Endodermal cell (in vitro differentiated cells): ENCODE measurements around the gene RALGAPA1. TPM values are rescaled to one million over a fixed set of nuclear protein-coding genes. Genes with fewer than 3 reads are reported as not detected.

Experiments used
- DNase-seq: peaks from one replicate; pipeline ENCODE4 v3.0.0-alpha.2; 2017
- H3K27ac ChIP-seq: 2 replicates; pipeline ENCODE4 v1.5.1; 2013; ENCODE audit warnings: mild to moderate bottlenecking, low read depth, low read length, moderate library complexity
- H3K27me3 ChIP-seq: 2 replicates; pipeline ENCODE4 v1.6.1; 2013; ENCODE audit warnings: mild to moderate bottlenecking, low read length, moderate library complexity; ENCODE audit not compliant: insufficient read depth, control insufficient read depth, poor library complexity, severe bottlenecking
- H3K36me3 ChIP-seq: 2 replicates; pipeline ENCODE4 v1.7.0; 2013; ENCODE audit warnings: mild to moderate bottlenecking, low read length, moderate library complexity; ENCODE audit not compliant: control insufficient read depth, insufficient read depth
- H3K4me1 ChIP-seq: one replicate; pipeline ENCODE4 v1.7.0; 2013; ENCODE audit warnings: low read length; ENCODE audit not compliant: control insufficient read depth, insufficient read depth
- H3K4me3 ChIP-seq: 2 replicates; pipeline ENCODE4 v1.5.1; 2013; ENCODE audit warnings: mild to moderate bottlenecking, low read length, moderate library complexity
- H3K9ac ChIP-seq: 2 replicates; pipeline ENCODE4 v1.6.1; 2013; ENCODE audit warnings: mild to moderate bottlenecking, low read length, moderate library complexity; ENCODE audit not compliant: poor library complexity, severe bottlenecking; ENCODE audit errors: extremely low read depth
- H3K9me3 ChIP-seq: 2 replicates; pipeline ENCODE4 v1.6.1; 2013; ENCODE audit warnings: mild to moderate bottlenecking, low read length, moderate library complexity; ENCODE audit not compliant: control insufficient read depth
- H3K27ac Mint-ChIP-seq: 2 replicates; pipeline ENCODE4 v1.8.0; 2020; ENCODE audit warnings: mixed read lengths
- H3K27me3 Mint-ChIP-seq: 2 replicates; pipeline ENCODE4 v1.8.0; 2021; ENCODE audit warnings: mild to moderate bottlenecking, mixed read lengths; ENCODE audit not compliant: insufficient read depth
- H3K36me3 Mint-ChIP-seq: 2 replicates; pipeline ENCODE4 v1.8.0; 2020; ENCODE audit warnings: low read depth, mixed read lengths
- H3K4me1 Mint-ChIP-seq: 2 replicates; pipeline ENCODE4 v1.8.0; 2020; ENCODE audit warnings: mixed read lengths
- H3K4me3 Mint-ChIP-seq: 2 replicates; pipeline ENCODE4 v1.8.0; 2020; ENCODE audit warnings: mild to moderate bottlenecking, moderate library complexity, mixed read lengths
- H3K9me3 Mint-ChIP-seq: 2 replicates; pipeline ENCODE4 v1.8.0; 2020; ENCODE audit warnings: mild to moderate bottlenecking, mixed read lengths
- WGBS, 2 experiments: methylation state at CpG; one replicate each; pipeline versions ENCODE4 v1.1.5 to v1.1.7; 2013; ENCODE audit warnings: missing lambda C conversion rate in 2 of 2, mixed read lengths in 1 of 2; ENCODE audit not compliant: insufficient coverage in 1 of 2, insufficient read length in 1 of 2; 5-methylcytosine and 5-hydroxymethylcytosine counted together
- total RNA-seq, 2 donors: library from RNA; stranded (reverse); fragmentation: NEBNext Ultra II Directional in 1 of 2; extraction: Animal tissue kit (Norgen Biotek cat#: 25700) in 1 of 2; gene quantifications; 2 replicates in 1 of 2; 3 replicates in 1 of 2; pipeline ENCODE4 v1.2.1, GENCODE V29; 2021
- TF ChIP-seq, protein P1 (sequence below): fragments of 200-600 bp; sonication (generic); conservative IDR thresholded peaks from 2 replicates; pipeline ENCODE4 v1.5.0; 2021; ENCODE audit warnings: antibody characterized with exemption, mild to moderate bottlenecking

The RALGAPA1 gene
- total RNA-seq, 2 donors from 2014 or later = 31.2 to 36.3 TPM

DNA sequence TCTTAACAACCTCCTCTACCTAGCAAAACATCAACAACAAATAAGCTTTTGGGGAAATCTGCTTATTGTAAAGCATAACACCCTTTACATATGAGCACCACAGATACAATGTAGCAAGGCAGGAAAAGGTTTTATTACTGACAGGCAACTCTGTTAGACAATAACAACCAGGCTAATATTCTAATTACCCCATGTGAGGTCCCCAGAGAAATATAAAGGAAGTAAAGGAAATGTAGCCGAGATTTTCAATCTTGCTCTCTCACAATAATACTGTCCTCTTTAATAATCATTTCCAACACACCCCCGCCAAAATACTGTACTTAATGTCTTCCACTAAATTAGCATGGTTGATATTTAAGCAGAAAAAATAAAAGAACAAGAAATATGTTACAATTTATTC is 289.1 kb downstream of the RALGAPA1 start:
- Mint-ChIP-seq H3K36me3 (no peaks in the 10 kb centered on the region), H3K9me3 (peaks cover 4% of the 10 kb centered on the region), H3K27ac (no peak overlapping the region), H3K27me3 (no peaks in the 10 kb centered on the region), H3K4me3 (no peak overlapping the region), H3K4me1 (no peaks in the 10 kb centered on the region)
- Histone ChIP-seq H3K4me1 (no peaks in the 10 kb centered on the region), H3K4me3 (no peak overlapping the region), H3K27ac (no peak overlapping the region), H3K27me3 (no peaks in the 10 kb centered on the region), H3K9ac (no peak overlapping the region), H3K9me3 (no peaks in the 10 kb centered on the region), H3K36me3 (no peaks in the 10 kb centered on the region)
- 92% methylated on average over 2 of the region's 2 CpGs; no CpG with 5 or more reads in 1 of the 2 experiments for WGBS, 2 experiments
- no peak for DNase-seq
- TF ChIP-seq, protein P1, sequence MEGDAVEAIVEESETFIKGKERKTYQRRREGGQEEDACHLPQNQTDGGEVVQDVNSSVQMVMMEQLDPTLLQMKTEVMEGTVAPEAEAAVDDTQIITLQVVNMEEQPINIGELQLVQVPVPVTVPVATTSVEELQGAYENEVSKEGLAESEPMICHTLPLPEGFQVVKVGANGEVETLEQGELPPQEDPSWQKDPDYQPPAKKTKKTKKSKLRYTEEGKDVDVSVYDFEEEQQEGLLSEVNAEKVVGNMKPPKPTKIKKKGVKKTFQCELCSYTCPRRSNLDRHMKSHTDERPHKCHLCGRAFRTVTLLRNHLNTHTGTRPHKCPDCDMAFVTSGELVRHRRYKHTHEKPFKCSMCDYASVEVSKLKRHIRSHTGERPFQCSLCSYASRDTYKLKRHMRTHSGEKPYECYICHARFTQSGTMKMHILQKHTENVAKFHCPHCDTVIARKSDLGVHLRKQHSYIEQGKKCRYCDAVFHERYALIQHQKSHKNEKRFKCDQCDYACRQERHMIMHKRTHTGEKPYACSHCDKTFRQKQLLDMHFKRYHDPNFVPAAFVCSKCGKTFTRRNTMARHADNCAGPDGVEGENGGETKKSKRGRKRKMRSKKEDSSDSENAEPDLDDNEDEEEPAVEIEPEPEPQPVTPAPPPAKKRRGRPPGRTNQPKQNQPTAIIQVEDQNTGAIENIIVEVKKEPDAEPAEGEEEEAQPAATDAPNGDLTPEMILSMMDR = no peak

- no peaks in the 10 kb centered on the region for H3K27me3 Mint-ChIP-seq
These were observed 293.2 kb downstream of the RALGAPA1 start for GRCh38 chr14:35515916-35516315.

GRCh38 chr14:35512765-35513164 is 296.3 kb downstream of the RALGAPA1 start:
- Histone ChIP-seq H3K4me1 (no peaks in the 10 kb centered on the region), H3K27ac (no peak overlapping the region), H3K27me3 (no peaks in the 10 kb centered on the region), H3K9me3 (no peaks in the 10 kb centered on the region), H3K9ac (no peak overlapping the region), H3K4me3 (no peak overlapping the region), H3K36me3 (no peaks in the 10 kb centered on the region)
- Mint-ChIP-seq H3K4me1 (no peaks in the 10 kb centered on the region), H3K36me3 (no peaks in the 10 kb centered on the region), H3K9me3 (no peaks in the 10 kb centered on the region), H3K27ac (no peak overlapping the region), H3K27me3 (no peaks in the 10 kb centered on the region), H3K4me3 (no peak overlapping the region)
- TF ChIP-seq, protein P1 = no peak
- WGBS, 2 experiments = 83 to 95% methylated on average over 2 to 4 of the region's 4 CpGs
- no peak for DNase-seq

More at GRCh38 chr14:35515916-35516315, 293.2 kb downstream of the RALGAPA1 start:
- Histone ChIP-seq H3K4me1 (no peaks in the 10 kb centered on the region), H3K36me3 (no peaks in the 10 kb centered on the region), H3K4me3 (no peak overlapping the region), H3K27ac (no peak overlapping the region), H3K9ac (no peak overlapping the region), H3K27me3 (no peaks in the 10 kb centered on the region), H3K9me3 (no peaks in the 10 kb centered on the region)
- WGBS, 2 experiments = no CpG with 5 or more reads among the region's 1 CpG
- H3K4me3 Mint-ChIP-seq = no peak overlapping the region
- no peaks in the 10 kb centered on the region for H3K4me1 Mint-ChIP-seq
- DNase-seq = no peak
- TF ChIP-seq, protein P1 = no peak
- no peak overlapping the region for H3K27ac Mint-ChIP-seq
- H3K9me3 Mint-ChIP-seq = no peaks in the 10 kb centered on the region
- no peaks in the 10 kb centered on the region for H3K36me3 Mint-ChIP-seq
